Activated CD8-positive, alpha-beta memory T cell treated with anti-CD3 and anti-CD28 coated beads for 4 hours (primary cell): ENCODE results near the gene SPSB4.
"Not testable (repeated sequence)": the region's sequence is repeated elsewhere in the genome, so short reads cannot be mapped to it uniquely, and the experiment has no call there.

Experiments
- DNase-seq, 2 donors: peaks; one replicate each; pipeline ENCODE4 v3.0.0-alpha.2; 2020; ENCODE audit warnings: low read depth in 2 of 2

Gene SPSB4

DNA sequence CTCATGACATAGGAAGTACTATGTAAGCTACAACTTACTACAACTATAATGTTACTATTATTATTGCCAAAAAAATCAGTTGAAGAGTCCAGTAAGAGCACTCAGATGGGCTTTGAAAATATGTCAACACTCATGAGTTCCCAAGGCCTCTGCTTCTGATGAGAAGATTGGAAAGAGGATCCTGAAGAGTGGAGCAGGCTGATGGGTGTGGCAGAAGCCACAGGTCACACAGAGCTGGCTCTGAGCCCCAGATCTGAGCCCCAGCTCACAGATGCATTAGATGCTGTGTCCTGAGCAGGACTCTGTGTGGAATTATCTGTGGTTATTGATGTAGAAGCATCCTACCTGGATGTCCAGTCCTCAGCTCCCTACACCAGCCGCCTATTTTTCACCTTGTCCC is 65.6 kb downstream of the SPSB4 start:
- DNase-seq, result no peak

DNA sequence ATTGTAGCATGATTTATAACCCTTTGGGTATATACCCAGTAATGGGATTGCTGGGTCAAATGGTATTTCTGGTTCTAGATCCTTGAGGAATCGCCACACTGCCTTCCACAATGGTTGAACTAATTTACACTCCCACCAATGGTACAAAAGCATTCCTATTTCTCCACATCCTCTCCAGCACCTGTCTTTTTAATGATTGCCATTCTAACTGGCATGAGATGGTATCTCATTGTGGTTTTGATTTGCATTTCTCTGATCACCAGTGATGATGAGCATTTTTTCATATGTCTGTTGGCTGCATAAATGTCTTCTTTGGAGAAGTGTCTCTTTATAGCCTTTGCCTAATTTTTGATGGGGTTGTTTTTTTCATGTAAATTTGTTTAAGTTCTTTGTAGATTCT is 66.8 kb downstream of the SPSB4 start:
- DNase-seq, result not testable (repeated sequence)

DNA sequence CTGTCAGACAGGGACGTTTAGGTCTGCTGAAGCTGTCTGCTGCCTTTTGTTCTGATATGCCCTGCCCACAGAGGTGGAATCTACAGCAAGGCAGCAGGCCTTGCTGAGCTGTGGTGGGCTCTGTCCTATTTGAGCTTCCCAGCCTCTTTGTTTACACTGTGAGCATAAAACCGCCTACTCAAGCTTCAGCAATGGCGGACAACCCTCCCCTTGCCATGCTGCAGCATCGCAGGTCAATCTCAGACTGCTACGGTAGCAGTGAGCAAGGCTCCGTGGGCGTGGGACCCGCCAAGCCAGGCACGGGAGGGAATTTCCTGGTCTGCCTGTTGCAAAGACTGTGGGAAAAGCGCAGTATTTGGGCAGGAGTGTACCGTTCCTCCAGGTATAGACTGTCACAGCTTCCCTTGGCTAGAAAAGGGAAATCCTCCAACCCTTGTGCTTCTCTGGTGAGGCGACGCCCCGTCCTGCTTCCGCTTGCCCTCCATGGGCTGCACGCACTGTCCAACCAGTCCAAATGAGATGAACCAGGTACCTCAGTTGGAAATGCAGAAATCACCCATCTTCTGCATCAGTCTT is 71.4 kb downstream of the SPSB4 start:
- no peak for DNase-seq

DNA sequence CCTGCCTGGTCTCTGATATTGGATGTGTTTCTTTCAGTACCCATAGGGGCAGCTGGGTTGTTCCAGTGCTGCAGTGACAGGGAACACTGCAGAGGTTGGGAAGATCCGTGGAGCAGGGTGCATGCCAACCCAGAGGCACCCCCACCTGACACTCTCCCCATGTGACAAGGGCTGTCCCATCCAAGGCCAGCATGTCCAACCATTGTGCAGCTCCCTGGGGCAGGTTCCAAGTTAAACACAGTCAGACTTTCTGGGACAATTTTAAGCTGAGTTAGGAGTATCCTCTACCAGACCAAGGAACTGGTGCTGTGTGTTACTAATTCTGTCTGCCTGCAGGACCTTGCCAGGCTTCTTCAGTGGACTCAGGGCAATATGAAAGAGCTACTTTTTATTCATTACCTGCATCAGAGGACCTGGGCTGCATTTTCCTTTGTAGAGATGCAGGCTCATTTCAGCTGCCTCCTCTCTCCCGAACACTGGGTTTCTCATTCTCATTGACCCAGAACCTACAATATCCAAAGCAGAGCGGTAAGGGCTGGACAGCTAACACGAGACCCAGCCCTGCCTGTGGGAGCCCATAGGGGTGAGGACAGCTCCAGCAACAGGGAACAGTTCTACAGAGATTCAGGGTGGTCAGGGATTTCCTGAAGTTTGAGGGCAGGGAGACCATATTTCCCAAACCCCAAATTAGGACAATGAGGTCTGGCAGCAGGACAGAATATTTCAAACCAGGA is 72.7 kb downstream of the SPSB4 start:
- DNase-seq, result no peak

DNA sequence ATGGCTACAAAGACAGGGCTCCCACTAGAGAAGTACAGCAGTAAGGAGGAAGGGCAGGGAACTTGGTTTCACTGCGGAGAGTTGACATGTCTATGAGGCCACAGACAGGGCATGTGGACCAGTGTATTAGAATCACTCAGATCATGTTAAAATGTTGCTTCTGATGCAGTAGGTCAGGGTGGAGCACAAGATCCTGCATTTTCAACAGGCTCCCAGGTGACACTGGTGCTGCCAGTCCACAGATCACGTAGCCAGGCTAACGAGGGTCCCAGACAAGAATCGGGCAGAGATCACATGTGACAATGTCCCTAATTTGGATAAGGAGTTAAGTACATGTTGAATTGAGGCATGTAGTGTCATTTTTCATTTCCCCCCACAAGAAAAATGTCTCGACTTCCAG is 73.6 kb downstream of the SPSB4 start:
- DNase-seq, result no peak

DNA sequence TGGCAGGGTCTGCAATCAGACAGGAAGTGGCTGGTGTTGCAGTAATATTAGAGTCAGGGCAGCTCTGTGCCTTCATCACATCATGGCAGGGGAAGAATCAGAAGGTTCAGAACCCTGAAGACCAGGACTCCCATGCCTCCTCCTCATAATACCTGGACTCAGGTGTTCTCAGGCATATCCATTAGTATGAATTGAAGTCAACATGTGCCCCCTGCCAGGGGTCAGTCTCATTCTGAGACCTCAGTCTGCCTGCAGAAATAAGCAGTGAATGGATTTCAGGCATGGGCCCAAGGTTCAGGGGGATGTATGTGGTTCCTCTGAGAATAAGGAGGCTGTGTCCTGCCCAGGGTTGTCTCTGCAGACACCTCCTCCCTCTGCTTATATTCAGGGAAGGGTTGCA is 74.2 kb downstream of the SPSB4 start:
- no peak for DNase-seq

DNA sequence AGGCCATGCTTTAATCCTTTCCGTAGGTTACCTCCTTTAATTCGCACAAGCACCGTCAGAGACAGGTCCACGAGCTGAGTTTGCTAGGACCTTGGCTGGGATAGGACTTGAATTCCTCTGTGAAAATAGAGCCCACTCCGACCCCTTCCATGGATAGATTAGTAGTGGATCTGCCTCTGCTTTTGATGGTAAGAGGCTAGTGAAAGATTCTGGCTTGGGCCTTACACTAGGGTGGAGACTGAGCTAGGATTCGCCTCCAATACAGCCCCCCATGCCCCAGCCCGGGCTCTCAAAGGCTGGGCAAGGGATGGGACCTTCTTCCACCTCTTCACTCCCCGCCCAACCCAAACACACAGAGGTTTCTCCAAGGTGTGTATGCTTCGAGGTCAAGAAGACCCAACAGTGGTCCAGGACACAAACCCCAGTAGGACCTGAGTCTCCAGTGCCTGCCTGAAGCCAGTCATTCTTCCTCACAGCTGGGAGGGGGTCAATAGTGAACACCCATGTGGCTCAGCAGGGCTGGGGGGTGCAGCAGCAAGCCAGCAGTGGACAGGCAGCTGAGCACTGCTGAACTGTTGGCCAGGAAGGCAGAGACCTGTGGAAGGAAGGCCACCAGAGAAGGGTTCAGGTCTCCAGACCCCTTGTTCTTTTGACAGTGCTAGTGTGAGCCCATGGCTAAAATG is 75.7 kb downstream of the SPSB4 start:
- DNase-seq, result no peak

DNA sequence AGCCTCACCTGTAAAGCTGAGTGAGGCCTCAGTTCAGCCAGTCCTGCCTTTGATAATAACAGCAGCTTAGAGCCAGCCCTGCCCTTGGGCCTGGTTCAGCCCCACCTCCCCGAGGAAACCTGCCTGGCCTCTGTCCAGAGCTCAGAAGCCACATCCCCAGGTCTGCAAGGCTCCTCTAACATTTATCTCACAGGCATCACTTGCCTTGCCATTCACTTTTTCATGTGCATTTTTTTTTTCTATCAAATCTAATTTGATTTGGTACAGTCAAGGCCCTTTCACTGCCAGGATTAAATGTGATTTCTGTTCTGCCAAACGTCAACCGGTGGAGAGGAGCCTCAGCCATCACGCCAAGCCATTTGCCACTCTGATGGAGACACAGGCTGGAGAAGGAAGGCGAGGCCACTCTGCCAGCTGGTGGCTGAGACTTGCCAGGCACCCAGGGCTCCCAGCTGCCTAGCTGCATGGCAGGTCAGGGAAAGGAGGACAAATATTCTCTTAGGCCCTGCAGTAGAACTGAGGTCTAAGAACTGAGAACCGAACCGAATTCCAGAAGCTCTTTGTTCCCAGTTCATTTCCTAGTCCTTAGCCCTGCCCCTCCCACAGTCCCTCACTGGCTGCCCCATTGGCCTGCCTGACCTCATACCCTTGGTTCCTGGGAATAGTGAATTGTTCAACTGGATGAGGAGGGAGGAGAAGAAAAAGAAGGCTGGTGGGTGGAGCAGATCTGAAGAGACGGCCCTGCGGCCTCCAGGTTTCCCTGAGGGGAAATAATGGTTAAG is 76.4 kb downstream of the SPSB4 start:
- DNase-seq, result no peak

DNA sequence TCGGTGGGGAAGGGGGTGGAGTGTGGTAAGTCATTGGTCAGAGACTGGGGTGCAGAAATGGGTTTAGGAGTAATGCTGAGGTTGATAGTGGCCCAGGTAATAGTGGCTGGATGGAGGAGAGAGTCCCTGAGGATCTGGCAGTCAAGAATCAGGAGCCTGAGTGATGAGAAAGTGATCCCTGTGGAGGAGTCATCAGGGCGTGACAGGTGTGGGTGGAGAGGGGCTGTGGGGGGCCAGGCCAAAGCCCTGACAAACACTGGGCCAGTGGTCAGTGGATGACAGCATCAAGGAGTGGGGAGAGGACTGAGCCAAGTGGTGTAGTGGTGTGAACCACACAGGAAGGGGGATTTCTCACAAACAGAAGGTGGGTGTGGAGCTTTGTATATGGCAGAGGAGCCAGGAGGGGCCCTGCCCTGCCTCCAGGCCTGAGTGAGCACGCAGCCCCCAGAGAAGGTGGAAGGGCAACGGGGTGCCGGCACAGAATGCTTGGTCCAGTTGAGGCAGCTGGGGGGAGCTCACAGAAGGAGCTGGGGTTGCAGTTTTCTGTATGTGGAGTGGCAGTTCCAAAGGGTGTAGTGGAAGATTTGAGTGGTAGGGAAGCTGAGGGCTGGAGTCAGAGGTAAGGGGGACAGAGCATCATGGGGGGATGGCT is 77.1 kb downstream of the SPSB4 start:
- DNase-seq, result no peak

DNA sequence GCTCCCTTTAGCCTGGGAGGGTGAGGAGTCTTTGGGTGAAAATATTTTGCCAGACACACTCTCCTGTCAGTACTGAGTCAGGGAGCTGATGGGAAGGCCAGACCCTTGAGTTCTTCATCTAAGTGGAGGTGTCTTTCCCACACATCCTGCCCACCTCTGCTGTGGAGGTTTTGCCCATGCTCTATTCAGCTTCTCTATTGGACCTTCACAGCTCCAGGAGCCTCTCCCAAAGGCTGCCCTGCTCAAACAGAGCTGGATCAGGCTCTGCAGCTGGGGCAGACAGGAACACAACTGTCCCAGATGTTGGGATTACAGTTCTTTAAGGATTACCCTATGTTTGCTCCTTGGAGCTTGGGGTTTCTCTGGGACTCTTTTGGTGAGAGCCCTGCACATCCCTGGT is 77.9 kb downstream of the SPSB4 start:
- no peak for DNase-seq

DNA sequence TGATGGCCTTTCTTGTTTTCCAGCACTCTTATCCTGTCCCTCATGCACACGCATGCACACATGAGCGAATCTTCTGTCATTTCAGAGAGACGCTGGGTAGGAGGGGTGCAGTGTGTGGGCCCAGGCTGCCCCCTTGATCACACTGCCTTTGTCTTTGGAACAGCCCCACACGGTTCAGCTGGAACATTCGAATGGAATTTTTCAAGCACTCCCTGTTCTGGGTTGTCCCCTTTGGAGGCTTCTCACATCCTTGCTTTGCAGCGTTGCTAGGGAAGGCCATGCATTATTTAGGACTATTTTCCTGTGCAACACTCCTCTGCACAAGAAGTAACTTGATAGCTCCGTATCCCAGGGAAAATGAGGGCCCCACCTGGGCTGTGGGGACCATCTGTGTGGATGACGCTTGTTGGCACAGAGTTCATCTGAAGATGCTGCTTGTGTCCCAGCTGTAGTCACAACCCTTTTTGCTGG is 78.4 kb downstream of the SPSB4 start:
- DNase-seq, result no peak

DNA sequence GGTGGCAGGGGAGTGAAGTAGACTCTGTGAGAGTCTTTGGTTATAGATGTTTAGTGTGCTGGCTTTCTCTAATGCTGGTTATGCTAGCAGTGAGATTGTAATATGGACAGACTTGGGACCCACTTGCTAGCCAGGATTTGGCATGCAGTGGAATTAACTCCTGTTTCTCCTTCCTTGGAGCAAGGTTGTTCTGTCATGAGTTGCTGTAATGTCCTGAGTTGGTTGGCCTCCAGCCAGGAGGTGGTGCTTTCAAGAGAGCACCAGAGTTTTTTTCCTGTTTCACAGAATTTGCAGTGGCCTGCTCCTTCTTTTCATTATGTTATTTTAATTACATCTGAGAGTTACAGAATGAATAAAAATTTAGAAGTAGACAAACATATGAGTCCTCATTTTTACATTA is 92.4 kb downstream of the SPSB4 start:
- DNase-seq, result no peak

DNA sequence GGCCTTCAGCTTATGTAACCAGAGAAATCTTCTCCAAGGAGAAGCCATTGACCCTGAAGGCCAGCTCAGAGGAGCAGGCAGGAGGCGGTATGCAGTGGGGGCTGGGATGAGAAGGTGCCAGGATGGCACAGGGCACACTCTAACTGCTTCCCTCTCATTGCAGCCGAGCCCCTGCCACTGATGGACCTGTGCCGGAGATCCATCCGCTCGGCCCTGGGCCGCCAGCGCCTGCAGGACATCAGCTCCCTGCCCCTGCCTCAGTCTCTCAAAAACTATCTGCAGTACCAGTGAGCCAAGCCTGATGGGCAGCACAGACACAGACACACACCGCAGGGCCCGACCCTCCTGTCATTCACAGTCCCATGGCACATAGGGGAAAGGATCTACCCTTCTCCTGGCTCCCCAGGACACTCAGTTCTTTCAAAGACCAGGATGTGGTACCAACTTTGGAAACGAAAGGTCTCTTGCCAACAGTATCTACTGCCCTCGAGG is 95.9 kb downstream of the SPSB4 start:
- no peak for DNase-seq

DNA sequence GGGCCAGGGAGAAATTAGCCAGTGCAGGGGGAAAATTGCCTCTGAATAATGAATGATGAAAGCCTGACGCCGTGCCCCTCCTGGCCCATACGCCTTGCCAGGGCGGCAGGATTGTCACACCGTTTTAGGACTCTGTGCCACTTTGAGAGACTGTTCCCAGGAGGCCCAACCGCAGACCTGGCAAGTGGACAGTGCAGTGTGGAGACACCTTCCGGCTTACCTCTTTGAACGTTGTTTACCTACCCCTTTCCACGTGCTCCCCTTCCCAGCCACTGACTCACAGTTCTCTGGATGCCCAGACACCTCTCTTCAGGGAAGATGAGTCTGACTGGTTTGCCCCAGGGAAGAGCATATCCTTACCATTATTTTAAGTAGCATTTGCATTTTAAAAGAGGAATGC is 96.5 kb downstream of the SPSB4 start:
- DNase-seq, result no peak

DNA sequence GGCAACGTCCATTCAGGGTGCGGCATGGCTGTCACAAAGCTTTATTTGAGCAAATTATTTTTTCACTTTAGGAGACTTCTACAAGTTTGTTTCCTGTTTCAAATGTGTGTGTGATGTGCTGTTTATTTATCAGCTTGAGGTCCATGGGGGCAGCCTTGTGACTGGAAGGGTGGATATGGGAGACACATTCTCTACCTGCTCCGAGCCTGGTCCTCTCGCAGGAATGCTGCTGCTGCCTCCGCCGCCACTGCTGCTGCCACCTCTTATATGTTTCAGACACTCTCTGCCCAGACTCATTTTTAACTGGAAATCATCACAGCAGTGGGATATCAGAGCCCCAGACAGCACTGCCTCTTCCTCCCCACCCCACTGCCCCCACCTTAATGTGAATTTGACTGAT is 97.0 kb downstream of the SPSB4 start:
- DNase-seq, result no peak

DNA sequence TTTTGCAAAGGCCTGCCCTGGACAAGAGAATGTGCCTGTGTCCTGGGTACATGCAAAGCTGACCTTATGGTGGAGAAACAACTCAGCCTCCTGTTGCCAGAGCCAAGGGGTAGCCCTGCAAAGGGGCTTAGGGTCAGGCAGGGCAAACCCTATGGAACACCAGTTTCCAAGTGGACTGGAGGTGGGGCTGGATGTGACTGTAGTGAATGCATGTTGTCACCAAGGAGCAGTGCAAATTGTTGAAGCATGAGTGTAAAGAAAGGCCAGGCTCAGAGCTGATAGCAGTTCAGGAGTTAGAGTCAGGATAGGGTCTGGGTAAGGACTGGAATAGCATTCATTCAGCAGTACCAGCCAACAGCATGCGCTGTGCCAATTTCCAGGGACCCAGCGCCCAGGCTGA is 97.6 kb downstream of the SPSB4 start:
- DNase-seq, result no peak

DNA sequence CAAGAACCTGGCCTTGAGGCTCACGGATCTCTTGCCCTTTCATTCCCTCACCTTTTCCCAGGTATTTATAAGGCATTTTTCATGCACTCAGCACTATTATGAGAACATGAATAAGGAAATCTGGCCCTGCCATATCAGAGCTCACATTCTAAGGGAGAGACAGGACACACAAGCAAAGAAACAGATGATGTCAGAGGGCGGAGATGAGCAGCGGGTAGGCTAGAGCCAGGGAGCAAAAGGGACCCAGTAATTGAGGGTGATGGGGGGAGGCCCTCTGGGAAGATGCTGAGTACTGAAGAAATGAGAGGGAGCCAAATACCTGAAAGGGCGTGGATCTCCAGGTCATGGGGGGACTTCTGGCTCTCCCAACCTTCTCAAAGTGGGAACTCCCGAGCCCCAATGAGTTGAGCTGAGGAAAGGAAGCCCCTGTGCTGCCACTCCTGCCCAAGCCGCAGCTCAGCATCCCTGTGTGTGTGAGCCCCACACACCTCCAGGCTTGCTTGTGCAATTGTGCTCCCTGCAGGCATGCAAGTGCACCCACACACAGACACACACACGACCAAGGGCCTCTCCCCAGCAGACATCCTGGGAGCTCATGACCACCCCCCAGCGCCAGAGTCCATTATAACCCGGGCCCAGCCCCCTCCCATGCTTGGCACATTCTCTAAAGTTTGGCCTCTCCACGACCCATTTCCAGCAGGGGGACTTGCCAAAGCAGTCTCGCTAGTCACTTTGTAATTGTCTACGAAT is 99.1 kb downstream of the SPSB4 start:
- no peak for DNase-seq

DNA sequence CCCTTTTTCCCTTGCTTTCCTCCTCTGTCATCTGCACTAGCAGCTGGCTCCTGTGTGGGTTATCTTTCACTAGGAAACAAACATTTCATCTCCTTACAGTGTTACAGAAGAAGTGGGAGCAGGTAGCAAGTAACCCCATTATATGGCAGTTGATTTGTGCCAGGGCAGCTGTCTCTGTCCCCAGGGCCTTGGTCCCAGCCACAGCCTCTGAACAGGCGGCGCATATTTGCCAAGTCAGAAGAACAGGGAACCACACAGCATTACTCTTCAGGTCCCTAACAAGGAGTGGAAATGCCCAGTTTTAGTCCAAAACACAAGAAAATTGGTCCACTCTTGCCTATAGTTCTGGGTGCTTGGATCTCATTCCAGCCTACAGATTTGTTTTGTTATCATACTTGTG is 99.8 kb downstream of the SPSB4 start:
- no peak for DNase-seq

DNA sequence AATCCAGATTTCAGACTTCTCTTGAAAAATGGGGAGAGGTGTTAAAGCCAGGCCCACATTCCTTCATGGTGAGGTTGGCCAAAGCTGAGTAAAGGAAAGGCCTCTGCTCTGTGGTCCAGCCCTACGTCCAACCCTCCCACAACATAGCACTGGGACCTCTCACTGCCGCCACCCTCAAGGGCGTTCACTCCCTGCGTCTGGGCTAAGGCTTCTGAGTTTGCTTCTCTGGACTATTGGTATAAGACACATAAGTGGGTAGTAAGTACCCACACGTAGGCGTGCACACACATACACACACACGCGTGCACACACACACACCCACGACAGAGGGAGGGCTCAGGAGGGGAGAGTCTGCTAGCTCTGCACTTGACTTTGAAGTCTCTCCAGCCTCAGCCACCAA is 100.3 kb downstream of the SPSB4 start:
- no peak for DNase-seq

DNA sequence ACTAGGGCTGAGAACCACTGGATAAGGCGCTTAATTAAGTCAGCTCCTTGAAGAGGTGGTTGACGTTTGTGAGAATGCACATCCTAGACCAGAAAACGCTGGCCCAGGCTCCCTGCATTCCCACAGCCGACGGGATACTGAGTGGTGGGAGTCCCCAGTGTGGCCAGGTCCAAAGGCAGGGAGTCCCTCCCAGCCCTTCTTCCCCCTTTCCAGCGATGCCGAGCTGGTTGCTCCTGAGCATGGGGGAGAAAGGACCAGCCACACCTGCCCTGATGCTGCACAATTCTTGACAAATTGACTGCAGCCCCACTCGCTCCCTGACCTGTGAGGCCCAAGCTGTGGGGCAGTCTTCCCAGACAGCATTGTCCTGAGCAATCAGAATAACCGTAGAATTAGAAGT is 101.0 kb downstream of the SPSB4 start:
- no peak for DNase-seq
